Suppressor macrophage (primary cell): ENCODE measurements around the gene PPME1.

ENCODE experiments used
- DNase-seq, 4 experiments: peaks; one replicate each; pipeline ENCODE4 v3.0.0-alpha.2; 2020 to 2022

Gene PPME1

DNA sequence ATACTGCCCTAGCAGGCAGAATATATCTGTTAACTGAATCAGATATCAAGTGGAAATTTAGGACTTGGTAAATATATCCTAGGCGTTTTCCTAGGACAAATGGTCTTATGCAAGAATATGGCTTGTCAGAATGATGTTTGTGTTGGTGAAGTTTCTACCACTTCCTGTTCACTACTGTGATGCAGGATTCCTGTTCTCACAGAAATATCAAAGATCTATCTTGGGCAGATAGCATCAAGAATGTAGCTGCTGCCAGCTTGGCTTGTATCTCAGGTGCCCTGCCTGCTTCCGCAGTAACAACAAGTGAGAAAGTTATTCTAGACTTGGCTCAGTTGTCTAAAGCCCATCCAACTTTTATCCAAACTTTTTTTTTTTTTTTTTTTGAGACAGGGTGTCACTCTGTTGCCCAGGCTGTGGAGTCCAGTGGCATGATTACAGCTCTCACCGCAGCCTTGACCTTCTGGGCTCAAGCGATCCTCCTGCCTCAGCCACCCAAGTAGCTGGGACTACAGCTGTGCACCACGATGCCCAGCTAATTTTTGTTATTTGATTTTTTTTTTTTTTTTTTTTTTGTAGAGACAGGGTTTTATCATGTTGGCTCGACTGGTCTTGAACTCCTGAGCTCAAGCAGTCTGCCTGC, 61.3 kb downstream of the PPME1 start:
- no peak for DNase-seq

DNA sequence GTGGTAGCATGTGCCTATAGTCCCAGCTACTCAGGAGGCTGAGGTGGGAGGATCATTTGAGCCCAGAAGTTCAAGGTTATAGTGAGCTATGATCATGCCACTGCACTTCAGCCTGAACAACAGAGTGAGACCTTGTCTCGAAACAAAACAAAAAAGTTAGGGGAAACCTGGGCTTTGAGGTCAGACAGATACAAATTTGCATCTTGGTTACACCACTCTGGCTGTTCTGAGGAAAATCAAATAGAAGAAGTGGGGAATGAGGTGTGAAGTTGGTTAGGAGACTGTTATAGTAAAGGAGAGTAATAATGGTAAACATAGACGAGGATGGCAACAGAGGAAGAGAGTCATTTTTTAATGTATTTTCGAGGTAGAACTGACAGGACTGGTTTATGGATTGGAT, 62.6 kb downstream of the PPME1 start:
- no peak for DNase-seq

- no peak for DNase-seq
Measured at GRCh38 chr11:74235121-74235520, 64.0 kb downstream of the PPME1 start.

DNA sequence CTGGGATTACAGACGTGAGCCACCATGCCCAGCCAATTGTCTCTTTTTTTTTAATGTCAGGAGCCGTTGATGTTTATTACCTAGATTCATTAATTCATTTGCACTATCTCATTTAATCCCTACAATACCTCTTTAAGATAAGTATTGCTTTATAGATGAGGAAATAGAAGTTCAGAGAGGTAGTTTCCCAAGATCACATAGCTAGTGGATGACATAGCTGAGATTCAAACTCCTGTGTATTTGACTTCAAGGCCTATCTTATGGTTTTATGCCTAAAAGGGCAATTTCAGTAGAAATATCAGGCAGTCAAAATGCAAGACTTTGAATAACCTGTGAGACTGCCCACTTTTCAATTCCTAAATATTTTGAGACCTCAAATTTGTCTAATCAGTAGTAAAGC, 66.5 kb downstream of the PPME1 start:
- DNase-seq = no peak

DNA sequence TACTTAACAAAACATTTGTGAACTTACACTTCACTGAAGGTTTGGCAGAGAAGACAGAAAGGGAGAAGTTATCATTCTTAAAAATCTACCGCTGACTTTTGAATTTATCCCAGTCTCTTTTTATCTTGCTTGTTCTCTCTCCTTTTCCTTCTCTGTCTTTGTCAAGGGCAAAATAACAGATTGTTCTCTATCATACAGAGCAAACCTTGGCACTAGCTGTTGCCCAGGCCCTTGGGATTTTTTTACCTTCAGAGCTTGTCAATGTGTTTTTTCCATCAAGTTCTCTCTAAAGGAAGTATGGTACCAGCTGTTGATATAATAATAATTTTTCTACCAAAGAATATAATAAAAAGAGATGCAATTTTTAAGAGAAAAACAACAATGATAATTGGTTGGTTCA, 67.2 kb downstream of the PPME1 start:
- no peak for DNase-seq

GRCh38 chr11:74248469-74248868, 77.4 kb downstream of the PPME1 start:
- no peak for DNase-seq

- DNase-seq = no peak
Measured at GRCh38 chr11:74249496-74249895, 78.4 kb downstream of the PPME1 start.

- DNase-seq = no peak
Measured at GRCh38 chr11:74253361-74253760, 82.3 kb downstream of the PPME1 start.

DNA sequence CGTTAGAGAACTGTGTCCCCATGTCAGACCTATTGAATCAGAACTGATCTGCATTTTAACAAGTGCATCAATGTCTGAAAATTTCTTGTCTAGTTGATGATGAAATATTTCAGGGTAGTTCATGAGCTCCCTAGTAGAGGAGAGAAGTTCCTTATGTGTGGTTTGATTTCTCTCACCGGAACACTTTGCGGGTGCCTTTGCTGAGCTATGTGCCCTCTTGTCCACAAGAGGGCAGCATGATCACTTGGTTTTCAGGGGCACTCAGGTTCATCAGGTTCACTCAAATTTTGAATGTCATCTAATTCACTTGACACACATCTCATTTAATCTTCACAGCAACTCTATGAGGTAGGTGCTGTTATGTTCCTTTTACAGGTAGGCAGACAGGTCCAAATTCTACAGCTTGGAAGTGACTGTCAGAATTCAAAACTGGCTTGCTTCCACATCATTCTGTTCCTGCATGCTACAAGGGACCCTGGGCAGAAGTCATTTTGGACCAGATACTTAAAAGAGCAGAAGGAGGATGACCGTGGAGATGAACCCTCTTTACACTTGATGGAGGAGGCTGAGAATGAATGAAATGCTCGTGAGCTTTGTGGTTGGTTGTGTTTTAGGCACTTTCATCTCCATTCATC, 84.8 kb downstream of the PPME1 start:
- DNase-seq = peak; percentile 71 to 82 (median 76)

GRCh38 chr11:74256378-74257133, 85.5 kb downstream of the PPME1 start:
- no peak for DNase-seq

GRCh38 chr11:74257959-74258553, 87.0 kb downstream of the PPME1 start:
- no peak for DNase-seq

GRCh38 chr11:74262725-74263124, 91.6 kb downstream of the PPME1 start:
- DNase-seq = no peak

DNA sequence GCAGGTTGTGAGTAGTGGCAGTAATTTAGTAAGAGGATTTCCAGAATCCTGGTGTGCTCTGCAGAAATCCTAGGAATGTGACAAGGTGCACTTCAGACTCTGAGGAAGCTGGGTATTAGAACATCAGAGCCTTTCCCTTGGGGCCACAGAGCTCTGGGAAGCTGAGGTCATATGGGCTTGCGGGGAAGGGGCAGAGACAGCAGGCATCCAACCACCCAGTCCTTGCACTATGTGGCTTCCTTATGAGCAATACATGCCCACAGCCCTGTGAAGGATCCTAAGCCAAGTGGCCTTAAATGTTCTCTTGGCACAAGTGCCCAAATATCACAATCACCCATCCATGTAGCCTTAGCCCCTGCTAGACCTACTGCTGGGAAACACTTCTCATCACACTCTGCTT, 94.2 kb downstream of the PPME1 start:
- no peak for DNase-seq

DNA sequence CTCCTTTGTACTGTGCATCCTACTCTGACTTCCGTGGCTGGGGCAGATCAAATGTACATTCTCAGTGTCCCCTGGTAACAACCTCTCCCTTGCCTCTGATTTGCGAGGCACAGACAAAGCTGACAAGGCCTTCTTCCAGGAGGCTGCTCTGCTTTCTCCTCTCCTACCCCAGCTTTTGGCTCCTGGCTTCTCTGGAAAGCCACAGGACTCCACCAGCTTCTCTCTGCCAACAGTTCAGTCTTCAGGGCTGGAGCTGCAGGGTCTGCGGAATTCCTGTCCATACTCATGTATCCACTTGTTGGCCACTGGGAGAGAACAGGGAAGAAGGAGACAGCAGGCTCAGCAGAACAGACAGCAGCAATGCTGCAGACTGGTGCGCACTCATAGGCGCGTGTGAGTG, 95.9 kb downstream of the PPME1 start:
- DNase-seq = no peak

DNA sequence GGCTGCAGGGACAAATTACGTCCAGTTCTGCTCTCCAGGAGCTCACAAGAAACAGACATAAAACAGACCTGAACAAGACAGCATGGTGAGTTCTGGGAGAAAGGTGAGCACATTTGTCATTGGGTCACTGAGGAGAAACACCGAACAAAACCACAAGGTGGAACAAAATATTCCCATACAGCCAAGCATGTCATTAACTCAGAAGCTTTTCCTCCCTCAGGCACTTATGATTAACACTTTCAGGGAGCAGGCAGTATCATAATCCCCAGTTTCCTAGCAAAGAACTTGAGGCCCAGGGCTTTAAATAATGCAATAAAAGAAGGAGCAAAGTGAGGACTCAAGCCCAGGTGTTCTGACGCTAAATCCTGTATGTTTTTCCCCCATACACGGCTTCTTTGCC, 97.4 kb downstream of the PPME1 start:
- no peak for DNase-seq

DNA sequence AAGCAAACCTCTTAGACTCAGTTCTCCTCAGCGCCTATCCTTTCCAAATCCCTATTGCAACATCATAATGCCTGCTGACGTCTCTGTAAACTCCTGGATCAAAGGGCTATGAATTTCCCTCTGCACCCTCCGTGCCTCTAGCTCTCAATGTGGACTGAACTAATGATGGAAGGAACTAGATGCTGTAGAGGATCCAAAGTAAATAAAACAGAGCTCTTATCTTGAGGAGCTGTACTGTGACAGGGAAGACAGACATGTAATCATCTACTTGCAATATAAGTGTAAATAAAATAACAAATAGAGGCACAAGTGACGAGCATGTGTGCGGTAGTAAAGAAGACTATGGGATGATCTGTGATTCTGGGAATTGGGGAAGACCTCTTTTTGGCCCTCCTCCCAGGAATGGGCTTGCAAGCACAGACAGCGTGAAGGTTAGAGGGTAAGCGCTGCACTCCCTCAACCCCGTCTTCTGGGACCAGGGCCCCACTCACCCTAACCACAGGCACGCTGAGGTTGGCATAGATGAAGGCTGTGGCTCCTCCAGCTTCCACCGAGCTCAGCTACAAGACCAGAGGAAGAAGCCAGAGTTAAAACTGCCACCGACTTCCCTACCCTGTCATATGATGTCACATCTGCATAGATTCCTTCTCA, 98.2 kb downstream of the PPME1 start:
- peak; percentile 9 to 44 (median 43) for DNase-seq

DNA sequence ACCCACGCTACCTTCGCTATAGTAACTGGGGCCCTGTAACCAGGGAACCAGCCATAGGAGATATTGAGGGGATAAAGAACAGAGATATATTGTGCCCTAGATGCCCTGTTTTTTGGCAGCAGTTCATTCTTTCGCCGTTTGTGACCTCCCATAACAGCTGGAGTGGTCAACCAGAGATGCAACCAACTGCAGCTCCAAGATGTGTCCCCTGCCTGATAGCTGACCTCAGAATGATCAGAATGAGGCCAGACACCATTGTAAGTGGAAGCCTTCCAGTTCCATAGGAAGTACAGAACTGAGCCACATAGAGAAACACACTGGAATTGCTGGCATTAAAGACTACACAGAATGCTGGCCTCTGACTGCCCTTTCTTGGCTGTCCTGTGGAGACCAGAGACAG, 101.2 kb downstream of the PPME1 start:
- no peak for DNase-seq

DNA sequence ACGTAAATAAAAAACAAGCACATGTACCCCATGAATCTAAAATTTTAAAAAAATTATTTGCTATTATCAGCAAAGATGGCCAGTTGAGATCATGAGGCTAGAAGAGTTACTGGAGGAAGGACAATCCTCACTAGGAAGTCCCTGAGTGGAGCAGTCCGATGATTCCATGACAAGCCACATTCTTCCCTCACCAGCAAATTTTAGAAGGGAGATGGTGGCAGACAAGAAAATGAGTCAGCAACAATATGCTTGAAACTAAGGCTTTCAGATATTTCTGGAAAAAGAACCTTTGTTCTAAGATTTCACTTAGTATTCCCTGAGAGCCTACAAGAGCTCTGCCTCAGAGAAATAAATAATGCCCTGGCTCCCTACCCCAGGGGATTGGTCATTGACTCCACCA, 105.5 kb downstream of the PPME1 start:
- DNase-seq = no peak

DNA sequence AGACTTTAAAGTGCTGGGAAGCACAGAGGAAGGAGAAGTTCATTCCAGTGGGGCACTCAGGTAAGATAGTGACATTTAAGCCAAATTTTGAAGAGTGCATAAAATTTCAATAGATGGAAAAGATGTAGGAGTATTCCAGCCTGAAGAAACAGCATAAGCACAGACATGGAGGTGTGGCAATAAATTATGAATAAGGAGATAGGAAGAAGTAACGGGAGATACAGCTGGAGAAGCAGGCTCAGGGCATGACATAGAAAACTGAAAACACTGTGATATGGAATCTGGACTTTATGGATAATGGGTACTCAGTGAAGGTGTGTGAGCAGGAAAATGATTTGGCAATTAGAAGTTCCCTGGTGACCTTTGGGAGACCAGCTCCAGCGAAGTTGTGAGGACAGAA, 107.0 kb downstream of the PPME1 start:
- no peak for DNase-seq

- DNase-seq = no peak
Measured at GRCh38 chr11:74278721-74279161, 107.7 kb downstream of the PPME1 start.

GRCh38 chr11:74279256-74279655, 108.2 kb downstream of the PPME1 start:
- no peak for DNase-seq

DNA sequence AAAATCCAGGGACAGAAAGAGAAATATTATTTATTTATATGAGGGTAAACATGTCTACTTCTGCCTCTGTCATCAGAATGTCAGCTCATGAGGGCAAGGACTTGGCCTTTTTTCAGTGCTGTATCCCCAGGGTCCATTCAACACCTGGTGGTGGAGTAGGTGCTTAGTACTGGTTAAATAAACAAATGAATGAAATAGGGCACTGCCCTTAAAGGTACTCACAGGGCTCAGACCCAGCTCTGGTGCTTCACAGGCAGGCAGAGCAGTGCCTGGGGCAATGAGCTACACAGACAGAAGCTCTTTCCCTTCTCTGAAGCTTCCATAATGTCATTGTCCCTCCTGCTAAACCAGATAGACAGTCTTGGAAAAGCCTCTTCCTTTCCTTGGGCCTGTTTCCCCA, 109.4 kb downstream of the PPME1 start:
- DNase-seq = no peak

DNA sequence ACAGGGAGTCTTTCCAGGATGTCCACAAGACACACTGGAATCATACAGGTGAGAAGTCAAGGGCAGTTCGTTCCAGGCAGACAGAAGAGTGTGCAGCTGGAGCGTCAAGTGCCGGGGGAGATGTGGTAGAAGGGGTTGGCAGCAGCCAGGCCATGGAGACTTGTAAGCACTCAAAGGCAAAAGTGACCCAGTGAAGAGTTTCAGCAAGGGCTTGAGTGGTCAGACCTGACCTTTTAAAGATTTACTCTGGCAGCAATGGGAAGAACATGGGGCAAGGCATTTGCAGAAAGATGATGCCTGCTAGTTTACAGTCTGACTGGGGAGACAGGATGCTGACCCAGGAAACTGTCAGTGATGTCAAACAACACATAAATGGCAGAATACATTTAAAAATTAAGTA, 111.3 kb downstream of the PPME1 start:
- DNase-seq = no peak
